Activated naive CD4-positive, alpha-beta T cell treated with anti-CD3 and anti-CD28 coated beads, Interleukin-2, amount 50 U/mL, for 72 hours (primary cell): Measurements from ENCODE around the gene NFATC2IP. TPM values are rescaled to one million over a fixed set of nuclear protein-coding genes. Genes with fewer than 3 reads are reported as not detected.
"Not testable (repeated sequence)": the region's sequence is repeated elsewhere in the genome, so short reads cannot be mapped to it uniquely, and the experiment has no call there.

Experiments
- ATAC-seq, 2 donors: fragments of 150-1000 bp; cut with Tn5 transposase; 2 replicates each; pipeline ENCODE4 v1.10.0; 2021; ENCODE audit warnings: mild to moderate bottlenecking in 2 of 2, moderate library complexity in 2 of 2
- DNase-seq, 2 donors: peaks; one replicate each; pipeline ENCODE4 v3.0.0; 2021 to 2022; ENCODE audit warnings: low spot score in 2 of 2
- H3K27ac Mint-ChIP-seq, 2 donors: one replicate each; pipeline ENCODE4 v1.8.0; 2022; ENCODE audit warnings: mild to moderate bottlenecking in 2 of 2, mixed read lengths in 2 of 2
- H3K36me3 Mint-ChIP-seq, 2 donors: one replicate each; pipeline ENCODE4 v1.8.0; 2022; ENCODE audit warnings: mixed read lengths in 2 of 2
- H3K9me3 Mint-ChIP-seq, 2 donors: one replicate each; pipeline ENCODE4 v1.8.0; 2022; ENCODE audit warnings: mixed read lengths in 2 of 2
- total RNA-seq, 2 donors: library from RNA; stranded (reverse); gene quantifications; one replicate each; pipeline ENCODE4 v1.2.3, GENCODE V29; 2022

Gene NFATC2IP
- total RNA-seq, 2 donors from 2014 or later: 94.5 to 96.8 TPM

DNA sequence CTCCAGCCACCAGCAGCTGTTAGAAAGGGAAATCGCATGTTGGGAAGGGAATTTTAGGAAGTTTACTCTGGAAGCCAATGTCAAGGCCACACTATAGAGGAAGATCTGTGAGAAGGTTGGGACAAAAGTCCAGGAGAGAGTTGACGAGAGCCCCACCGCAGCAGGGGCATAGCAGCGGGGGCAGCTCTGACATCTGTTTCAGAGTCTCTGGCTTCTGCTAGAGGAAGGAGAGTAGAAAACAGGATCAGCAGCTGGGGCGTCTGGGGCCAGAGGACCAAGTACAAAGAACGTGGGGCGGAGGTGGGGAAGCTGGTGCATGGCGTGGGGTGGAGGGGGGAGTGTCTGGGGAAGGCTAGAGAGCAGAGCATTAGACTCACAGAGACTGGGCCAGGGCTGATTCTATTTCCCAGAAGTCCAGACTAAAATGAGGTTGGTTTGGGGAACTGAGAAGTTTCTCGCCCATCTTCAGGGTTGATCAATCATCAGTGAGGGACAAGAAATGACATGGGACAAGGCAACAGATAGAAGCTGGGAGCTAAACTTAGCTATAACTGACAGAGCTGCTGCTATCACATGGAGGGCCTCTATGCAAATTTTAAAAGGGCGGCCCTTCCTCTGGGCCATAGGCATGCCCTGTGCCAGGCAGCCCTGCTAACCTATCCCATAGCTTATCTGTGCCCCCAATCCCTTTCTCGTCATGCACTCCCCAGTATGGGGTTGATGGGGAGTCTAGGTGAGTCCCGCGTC, 26.9 kb upstream of the NFATC2IP start:
- Mint-ChIP-seq H3K36me3 (peaks cover 0 to 6% of the 10 kb centered on the region in 2 donors), H3K9me3 (no peaks in the 10 kb centered on the region), H3K27ac (peak overlapping the region; percentile 85 to 94)
- ATAC-seq (no peak), DNase-seq (no peak)

DNA sequence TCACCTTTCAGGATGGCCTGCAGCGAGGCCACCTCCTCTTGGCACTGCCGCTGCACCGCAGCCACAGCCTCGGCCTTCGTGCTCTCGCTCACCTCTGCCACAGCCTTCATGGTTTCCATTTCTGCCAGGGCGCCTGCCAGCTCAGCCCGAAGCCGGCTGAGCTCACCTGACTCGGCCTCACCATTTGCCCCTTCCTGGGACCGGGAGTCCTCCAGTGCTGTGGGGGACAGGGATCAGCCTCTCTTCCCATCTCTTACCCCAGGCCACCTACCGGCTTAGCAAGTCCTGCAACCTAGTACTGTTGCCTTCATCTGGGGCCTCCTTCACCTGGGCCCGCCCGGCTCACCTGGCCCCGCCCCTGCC, 26.4 kb upstream of the NFATC2IP start:
- no peak for DNase-seq
- ATAC-seq: no peak
- Mint-ChIP-seq H3K9me3 (no peaks in the 10 kb centered on the region), H3K36me3 (peaks cover 0 to 6% of the 10 kb centered on the region in 2 donors), H3K27ac (peak overlapping the region; percentile 94 to 99)

DNA sequence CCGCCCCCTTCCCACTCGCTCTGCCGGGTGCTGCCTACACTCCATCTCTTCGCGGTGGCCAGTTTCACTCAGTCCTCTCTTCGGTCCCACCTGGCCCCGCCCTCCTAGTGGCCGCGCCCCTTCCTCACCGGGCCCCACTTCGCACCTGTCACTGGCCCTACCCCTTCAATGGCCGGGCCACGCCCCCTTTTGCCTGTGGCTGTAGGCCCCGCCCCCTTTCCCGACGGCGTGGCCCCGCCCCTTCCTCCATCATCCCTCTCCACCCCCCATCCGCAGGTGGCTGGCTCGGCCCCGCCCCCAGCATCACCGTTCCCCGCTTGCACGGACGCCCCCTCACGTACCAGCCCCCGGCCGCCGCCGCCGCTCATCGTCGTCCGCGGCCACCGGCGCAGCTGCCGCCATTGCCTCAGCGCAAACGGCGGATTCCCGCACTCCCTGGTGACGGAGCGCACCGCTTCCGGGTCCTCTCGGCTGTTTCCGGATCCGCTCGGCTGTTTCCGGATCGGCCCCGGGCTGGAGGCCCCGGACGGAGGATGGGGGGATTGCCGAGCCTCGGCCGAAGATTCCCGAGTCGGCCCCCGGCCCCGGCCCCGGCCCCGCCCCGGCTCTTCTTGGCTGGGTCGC, 25.9 kb upstream of the NFATC2IP start, which contains the start of gene RABEP2:
RABEP2 (minus strand) TSS at position 477 of the 624 bp plus-strand sequence; CDS start at position 402, 75 bp downstream.
- ATAC-seq (peak; percentile 86 to 87), DNase-seq (peak; percentile 95 to 100)
- Mint-ChIP-seq H3K9me3 (no peaks in the 10 kb centered on the region), H3K27ac (peak within 1 kb of the TSS; percentile 94 to 99), H3K36me3 (peaks cover 0 to 6% of the 10 kb centered on the region in 2 donors)

DNA sequence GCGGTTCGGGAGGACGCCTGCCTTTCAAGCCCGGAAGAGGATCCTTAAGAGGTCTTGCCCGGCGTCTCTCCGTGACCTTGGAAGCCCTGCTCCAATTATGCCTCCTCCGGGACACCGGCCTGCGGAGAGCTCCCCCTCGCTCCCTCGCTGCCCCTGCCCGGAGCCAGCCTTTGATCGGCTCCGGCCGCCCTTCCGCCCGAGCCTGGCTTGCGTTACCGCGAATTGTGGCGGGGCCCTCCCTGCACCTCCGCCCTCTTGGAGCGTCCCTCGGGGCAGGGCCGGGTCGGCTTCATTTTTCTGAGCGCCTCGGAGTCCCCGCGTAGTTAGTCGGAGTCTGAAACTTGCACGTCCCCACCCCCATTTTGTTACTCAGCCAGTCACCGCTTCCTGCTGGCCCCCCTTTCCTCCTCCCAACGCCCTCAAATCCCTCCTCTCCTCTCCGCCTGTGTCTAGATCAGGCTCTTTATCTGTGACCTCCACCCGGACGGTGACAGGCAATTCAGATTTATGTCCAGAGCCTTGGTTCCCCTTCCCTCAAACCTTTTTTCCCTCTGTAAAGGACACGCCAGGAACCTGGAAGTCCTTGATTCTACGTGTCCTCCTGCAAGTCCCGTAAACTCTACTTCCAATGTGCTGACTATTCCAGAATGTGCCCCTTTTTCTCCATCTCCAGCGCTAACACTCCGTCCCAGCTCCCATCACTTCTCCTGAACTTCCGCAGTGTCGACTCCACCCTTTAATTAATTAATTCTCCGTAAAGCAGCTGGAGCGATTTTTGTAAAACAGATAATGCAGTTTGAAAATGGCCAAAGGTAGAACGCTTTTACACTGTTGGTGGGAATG, 25.1 kb upstream of the NFATC2IP start:
- ATAC-seq: peak; percentile 78 to 83

DNA sequence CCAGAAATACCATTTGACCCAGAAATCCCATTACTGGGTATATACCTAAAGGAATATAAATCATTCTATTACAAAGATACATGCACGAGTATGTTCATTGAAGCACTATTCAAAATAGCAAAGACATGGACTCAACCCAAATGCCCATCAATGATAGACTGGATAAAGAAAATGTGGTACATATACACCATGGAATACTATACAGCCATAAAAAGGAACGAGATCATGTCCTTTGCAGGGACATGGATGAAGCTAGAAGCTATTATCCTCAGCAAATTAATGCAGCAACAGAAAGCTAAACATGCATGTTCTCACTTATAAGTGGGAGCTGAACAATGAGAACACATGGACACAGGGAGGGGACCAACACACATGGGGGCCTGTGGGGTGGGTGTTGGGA, 24.5 kb upstream of the NFATC2IP start:
- not testable (repeated sequence) for H3K36me3 Mint-ChIP-seq, H3K9me3 Mint-ChIP-seq, ATAC-seq, DNase-seq
- peak overlapping the region; percentile 94 to 99 for H3K27ac Mint-ChIP-seq

More for the DNA sequence above, 25.1 kb upstream of the NFATC2IP start:
- Mint-ChIP-seq H3K27ac (peak overlapping the region; percentile 94 to 99), H3K9me3 (no peaks in the 10 kb centered on the region), H3K36me3 (peaks cover 0 to 6% of the 10 kb centered on the region in 2 donors)
- peak; percentile 79 to 85 for DNase-seq

DNA sequence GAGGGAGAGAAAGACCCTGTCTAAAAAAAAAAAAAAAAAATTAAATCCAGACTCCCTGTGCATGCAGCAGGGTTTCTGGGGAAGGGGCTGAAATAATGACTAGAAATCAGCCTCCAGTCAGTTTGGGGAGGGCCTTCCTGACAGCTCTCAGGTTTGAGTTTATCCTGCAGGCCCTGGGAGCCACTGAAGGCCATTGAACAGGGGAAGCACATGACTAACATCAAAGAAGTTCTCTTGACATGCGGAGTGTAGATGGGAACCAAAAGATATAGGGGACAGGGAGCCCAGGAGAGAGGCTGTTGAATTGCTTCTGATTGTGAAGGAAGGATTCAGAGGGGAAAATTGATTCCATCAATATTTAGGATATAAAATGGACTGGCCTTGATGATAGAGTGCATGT, 22.9 kb upstream of the NFATC2IP start:
- DNase-seq: no peak
- H3K36me3 Mint-ChIP-seq: peaks cover 0 to 6% of the 10 kb centered on the region in 2 donors
- H3K27ac Mint-ChIP-seq: no peak overlapping the region
- no peak for ATAC-seq
- H3K9me3 Mint-ChIP-seq: no peaks in the 10 kb centered on the region

DNA sequence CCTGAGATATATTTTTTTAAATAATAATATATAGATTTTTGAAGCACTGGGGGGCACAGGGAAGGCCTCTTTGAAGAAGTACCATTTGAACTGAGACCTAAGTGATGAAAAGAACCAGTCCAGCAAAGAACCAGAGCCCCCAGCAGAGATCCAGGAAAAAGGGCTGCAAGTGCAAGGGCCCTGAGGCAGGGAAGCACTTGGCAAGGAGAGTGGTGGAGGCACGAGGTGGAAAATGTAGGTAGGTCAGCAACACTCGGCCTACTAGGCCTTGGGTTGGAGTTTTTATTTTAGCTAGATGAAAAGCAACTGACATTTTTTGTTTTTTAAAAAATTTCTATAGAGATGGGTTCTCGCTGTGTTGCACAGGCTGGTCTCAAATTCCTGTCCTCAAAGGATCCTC, 20.5 kb upstream of the NFATC2IP start:
- peaks cover 0 to 6% of the 10 kb centered on the region in 2 donors for H3K9me3 Mint-ChIP-seq
- DNase-seq (no peak), ATAC-seq (no peak)
- H3K36me3 Mint-ChIP-seq: peaks cover 0 to 6% of the 10 kb centered on the region in 2 donors
- peak overlapping the region; percentile 50 to 73 for H3K27ac Mint-ChIP-seq

DNA sequence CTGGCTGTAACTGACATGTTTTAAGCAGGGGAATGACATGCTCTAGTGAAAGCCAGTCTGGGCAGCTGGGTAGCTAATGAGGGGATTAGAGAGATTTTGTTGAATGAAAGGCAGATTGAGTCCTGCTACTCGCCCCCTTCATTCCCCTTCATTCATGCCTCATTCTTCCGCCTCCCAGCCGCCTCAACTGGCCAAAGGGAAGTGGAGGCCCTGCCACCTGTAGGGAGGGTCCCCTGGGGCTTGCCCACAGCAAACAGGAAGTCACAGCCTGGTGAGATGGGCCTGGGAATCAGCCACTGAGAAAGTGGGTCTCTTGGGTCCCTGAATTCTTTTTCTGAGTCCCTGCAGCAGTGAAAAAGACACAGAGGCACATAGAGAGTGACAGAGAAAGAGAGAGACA, 20.1 kb upstream of the NFATC2IP start:
- Mint-ChIP-seq H3K27ac (peak overlapping the region; percentile 37 to 73), H3K9me3 (peaks cover 0 to 6% of the 10 kb centered on the region in 2 donors), H3K36me3 (peaks cover 0 to 6% of the 10 kb centered on the region in 2 donors)
- ATAC-seq (peak in 1 of 2 donors; percentile 59), DNase-seq (no peak)

DNA sequence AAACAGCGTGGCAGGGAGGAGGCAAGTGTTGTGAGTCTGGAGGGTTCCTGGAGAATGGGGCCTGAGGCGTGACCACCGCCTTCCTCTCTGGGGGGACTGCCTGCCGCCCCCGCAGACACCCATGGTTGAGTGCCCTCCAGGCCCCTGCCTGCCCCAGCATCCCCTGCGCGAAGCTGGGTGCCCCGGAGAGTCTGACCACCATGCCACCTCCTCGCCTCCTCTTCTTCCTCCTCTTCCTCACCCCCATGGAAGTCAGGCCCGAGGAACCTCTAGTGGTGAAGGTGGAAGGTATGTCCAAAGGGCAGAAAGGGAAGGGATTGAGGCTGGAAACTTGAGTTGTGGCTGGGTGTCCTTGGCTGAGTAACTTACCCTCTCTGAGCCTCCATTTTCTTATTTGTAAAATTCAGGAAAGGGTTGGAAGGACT, 18.9 kb upstream of the NFATC2IP start, which contains the start of gene CD19:
CD19 (plus strand) TSS at position 171 of the 425 bp plus-strand sequence; CDS start at position 201, 30 bp downstream.
- H3K9me3 Mint-ChIP-seq: peaks cover 0 to 10% of the 10 kb centered on the region in 2 donors
- ATAC-seq (no peak), DNase-seq (no peak)
- H3K36me3 Mint-ChIP-seq: peaks cover 0 to 6% of the 10 kb centered on the region in 2 donors
- H3K27ac Mint-ChIP-seq: peak within 1 kb of the TSS; percentile 73 to 87

DNA sequence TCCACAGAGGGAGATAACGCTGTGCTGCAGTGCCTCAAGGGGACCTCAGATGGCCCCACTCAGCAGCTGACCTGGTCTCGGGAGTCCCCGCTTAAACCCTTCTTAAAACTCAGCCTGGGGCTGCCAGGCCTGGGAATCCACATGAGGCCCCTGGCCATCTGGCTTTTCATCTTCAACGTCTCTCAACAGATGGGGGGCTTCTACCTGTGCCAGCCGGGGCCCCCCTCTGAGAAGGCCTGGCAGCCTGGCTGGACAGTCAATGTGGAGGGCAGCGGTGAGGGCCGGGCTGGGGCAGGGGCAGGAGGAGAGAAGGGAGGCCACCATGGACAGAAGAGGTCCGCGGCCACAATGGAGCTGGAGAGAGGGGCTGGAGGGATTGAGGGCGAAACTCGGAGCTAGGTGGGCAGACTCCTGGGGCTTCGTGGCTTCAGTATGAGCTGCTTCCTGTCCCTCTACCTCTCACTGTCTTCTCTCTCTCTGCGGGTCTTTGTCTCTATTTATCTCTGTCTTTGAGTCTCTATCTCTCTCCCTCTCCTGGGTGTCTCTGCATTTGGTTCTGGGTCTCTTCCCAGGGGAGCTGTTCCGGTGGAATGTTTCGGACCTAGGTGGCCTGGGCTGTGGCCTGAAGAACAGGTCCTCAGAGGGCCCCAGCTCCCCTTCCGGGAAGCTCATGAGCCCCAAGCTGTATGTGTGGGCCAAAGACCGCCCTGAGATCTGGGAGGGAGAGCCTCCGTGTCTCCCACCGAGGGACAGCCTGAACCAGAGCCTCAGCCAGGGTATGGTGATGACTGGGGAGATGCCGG, 18.2 kb upstream of the NFATC2IP start:
- Mint-ChIP-seq H3K36me3 (peaks cover 0 to 6% of the 10 kb centered on the region in 2 donors), H3K27ac (peak overlapping the region in 1 of 2 donors; percentile 87), H3K9me3 (peaks cover 0 to 10% of the 10 kb centered on the region in 2 donors)
- no peak for ATAC-seq
- DNase-seq: no peak

DNA sequence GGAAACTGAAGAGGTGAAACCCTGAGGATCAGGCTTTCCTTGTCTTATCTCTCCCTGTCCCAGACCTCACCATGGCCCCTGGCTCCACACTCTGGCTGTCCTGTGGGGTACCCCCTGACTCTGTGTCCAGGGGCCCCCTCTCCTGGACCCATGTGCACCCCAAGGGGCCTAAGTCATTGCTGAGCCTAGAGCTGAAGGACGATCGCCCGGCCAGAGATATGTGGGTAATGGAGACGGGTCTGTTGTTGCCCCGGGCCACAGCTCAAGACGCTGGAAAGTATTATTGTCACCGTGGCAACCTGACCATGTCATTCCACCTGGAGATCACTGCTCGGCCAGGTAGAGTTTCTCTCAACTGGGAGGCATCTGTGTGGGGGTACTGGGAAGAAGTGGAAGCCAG, 17.6 kb upstream of the NFATC2IP start:
- ATAC-seq: no peak
- DNase-seq: no peak
- Mint-ChIP-seq H3K36me3 (peaks cover 0 to 6% of the 10 kb centered on the region in 2 donors), H3K9me3 (peaks cover 0 to 10% of the 10 kb centered on the region in 2 donors), H3K27ac (peak overlapping the region in 1 of 2 donors; percentile 87)

DNA sequence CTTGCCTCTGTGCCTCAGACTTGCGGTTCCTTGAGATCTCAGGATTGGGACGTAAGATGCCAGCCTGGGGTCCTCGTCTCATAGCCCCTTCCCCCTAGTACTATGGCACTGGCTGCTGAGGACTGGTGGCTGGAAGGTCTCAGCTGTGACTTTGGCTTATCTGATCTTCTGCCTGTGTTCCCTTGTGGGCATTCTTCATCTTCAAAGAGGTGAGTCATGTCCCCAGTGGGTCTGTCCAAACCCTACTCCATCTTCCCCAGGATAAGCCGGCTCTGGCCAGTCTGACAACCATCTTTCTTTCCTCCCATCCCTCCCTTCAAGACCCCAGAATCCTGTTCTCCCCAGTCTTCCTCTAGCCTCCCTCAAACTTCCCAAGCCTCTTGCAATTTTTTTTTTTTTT, 15.4 kb upstream of the NFATC2IP start:
- no peak for ATAC-seq
- peaks cover 0 to 10% of the 10 kb centered on the region in 2 donors for H3K9me3 Mint-ChIP-seq
- peaks cover 0 to 6% of the 10 kb centered on the region in 2 donors for H3K36me3 Mint-ChIP-seq
- DNase-seq: no peak
- H3K27ac Mint-ChIP-seq: no peak overlapping the region

DNA sequence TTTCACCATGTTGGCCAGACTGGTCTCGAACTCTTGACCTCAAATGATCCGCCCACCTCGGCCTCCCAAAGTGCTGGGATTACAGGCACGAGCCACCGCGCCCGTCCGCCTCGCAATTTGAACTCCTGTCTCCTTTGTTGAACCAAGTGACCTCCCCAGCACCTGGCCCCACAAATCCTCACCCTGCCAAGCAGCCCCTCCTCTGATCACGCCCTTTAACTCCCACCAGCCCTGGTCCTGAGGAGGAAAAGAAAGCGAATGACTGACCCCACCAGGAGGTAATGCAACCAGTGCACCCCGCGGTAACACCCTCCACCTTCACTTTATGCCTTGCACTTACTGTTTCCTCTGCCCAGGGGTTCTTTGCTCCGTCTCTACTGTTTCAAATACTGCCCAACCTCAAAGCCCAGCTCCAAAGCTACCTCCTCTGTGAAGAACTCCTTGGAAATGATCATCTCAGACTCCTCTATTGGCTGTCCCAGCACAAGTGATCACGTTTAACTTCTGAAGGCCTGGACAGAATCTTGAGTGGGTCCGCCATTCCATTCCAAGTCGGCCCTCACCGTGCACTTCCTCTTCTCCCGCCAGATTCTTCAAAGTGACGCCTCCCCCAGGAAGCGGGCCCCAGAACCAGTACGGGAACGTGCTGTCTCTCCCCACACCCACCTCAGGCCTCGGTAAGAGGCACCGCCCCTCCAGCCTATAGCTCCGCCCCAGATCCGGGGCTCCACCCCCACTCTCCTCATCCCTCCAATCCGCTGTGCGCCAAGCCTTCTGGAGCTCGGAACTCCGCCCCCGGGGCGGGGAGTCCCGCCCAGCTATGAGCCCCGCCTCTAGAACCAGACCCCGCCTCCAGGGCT, 14.6 kb upstream of the NFATC2IP start:
- Mint-ChIP-seq H3K9me3 (peaks cover 0 to 10% of the 10 kb centered on the region in 2 donors), H3K36me3 (peaks cover 0 to 6% of the 10 kb centered on the region in 2 donors), H3K27ac (peak overlapping the region; percentile 55 to 57)
- DNase-seq: peak; percentile 80 to 91
- peak; percentile 97 to 100 for ATAC-seq

DNA sequence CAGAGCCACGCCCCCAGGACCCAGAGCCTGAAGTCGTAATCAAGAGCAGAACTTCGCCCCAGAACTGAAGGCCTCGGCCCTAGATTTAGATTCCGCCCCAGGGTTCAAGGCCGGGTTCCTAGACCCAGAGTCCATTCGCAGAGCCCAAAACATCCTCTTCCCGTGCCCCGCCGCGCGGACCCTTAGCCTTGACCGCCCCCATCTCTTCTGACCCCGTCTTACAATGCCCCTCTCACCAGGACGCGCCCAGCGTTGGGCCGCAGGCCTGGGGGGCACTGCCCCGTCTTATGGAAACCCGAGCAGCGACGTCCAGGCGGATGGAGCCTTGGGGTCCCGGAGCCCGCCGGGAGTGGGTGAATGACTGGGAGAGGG, 14.0 kb upstream of the NFATC2IP start:
- ATAC-seq (no peak), DNase-seq (no peak)
- peaks cover 0 to 10% of the 10 kb centered on the region in 2 donors for H3K9me3 Mint-ChIP-seq
- H3K36me3 Mint-ChIP-seq: peaks cover 0 to 6% of the 10 kb centered on the region in 2 donors
- H3K27ac Mint-ChIP-seq: peak overlapping the region; percentile 55 to 57
